ENCODE data around the gene MTHFD2. TPM values are rescaled to one million over a fixed set of nuclear protein-coding genes. Genes with fewer than 3 reads are reported as not detected.

The MTHFD2 gene
- 10 to 100 TPM; 13.2 to 57.7 (median 25.7) TPM for total RNA-seq

DNA sequence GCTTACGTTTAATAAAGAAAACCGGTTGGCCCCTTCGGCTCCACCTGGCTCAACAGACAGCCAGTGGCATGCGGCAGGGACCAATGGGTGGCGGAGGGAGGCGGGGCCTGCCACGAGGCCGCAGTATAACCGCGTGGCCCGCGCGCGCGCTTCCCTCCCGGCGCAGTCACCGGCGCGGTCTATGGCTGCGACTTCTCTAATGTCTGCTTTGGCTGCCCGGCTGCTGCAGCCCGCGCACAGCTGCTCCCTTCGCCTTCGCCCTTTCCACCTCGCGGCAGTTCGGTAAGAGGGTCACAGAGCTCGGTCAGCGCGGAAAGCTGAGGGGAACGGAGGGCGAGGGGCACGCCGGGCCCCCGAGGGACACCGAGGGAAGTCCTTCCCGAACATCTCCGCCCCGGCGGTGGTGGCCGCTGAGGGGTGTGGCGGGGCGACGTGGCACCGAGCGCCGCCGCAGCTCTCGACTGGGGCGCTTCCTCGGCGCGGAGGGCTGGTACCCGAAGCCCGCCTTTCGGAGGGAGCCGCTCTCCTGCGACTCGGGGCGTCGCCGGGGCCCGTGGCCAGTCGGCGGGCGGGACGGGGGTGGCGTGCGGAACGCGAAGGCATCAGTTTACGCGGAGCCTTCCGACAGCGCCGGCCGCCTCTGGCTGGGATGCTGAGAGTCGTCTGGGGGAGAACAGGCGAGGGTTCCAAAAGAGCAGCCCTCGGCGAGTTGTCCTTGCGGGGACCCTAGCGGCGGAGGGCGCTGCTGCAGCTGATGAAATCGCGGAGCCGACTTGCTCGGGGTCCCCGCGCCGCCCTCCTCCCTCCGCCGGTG is at the start of gene MTHFD2:
Gene MTHFD2, plus strand, starts transcription at position 155 of the 814 bp plus-strand sequence. Its CDS starts 27 bp downstream, at position 182.
- Histone ChIP-seq H3K27ac (peak within 1 kb of the TSS; percentile 33 to 90 (median 88)), H3K4me3 (peak within 1 kb of the TSS; percentile 54 to 91 (median 88)), H3K4me1 (peaks cover 0 to 43% (median 7%) of the 10 kb centered on the region in 4 donors), H3K36me3 (no peaks in the 10 kb centered on the region), H3K9me3 (no peaks in the 10 kb centered on the region), H3K27me3 (no peaks in the 10 kb centered on the region)
- TF ChIP-seq, protein P1, sequence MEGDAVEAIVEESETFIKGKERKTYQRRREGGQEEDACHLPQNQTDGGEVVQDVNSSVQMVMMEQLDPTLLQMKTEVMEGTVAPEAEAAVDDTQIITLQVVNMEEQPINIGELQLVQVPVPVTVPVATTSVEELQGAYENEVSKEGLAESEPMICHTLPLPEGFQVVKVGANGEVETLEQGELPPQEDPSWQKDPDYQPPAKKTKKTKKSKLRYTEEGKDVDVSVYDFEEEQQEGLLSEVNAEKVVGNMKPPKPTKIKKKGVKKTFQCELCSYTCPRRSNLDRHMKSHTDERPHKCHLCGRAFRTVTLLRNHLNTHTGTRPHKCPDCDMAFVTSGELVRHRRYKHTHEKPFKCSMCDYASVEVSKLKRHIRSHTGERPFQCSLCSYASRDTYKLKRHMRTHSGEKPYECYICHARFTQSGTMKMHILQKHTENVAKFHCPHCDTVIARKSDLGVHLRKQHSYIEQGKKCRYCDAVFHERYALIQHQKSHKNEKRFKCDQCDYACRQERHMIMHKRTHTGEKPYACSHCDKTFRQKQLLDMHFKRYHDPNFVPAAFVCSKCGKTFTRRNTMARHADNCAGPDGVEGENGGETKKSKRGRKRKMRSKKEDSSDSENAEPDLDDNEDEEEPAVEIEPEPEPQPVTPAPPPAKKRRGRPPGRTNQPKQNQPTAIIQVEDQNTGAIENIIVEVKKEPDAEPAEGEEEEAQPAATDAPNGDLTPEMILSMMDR (IDR thresholded peaks at IDR 0.05) = peak; percentile 71 to 92 (median 80)
- TF ChIP-seq EP300 (IDR thresholded peaks at IDR 0.05) (peak in 1 of 2 donors; percentile 78), POLR2A (IDR thresholded peaks at IDR 0.05) (peak in 1 of 2 donors; percentile 32)
- 1 to 2% methylated on average over 38 to 70 of the region's 96 CpGs for WGBS, 2 donors
- peak; percentile 64 to 78 for DNase-seq (ENCODE audit: low spot score in 2 of 2)

DNA sequence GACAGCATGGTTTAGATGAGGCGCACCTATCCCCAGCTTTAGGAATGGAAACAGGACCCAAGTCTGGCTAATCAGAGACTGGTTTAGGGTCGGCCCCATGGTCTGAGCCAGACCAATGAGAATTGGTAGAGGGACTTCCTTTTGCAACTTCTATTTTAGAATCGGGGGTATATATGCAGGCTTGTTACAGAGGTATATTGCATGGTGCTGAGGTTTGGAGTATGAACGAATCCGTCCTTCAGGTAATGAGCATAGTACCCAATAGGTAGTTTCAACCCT is 49.2 kb upstream of the MTHFD2 start:
- Histone ChIP-seq H3K4me1 (peaks cover 0 to 32% (median 18%) of the 10 kb centered on the region in 4 donors), H3K9me3 (no peaks in the 10 kb centered on the region), H3K27me3 (no peaks in the 10 kb centered on the region), H3K27ac (no peak overlapping the region), H3K4me3 (no peak overlapping the region), H3K36me3 (peaks cover 0 to 22% (median 0%) of the 10 kb centered on the region in 3 donors)
- no peak for DNase-seq (ENCODE audit: low spot score in 2 of 2)
- TF ChIP-seq EP300 (IDR thresholded peaks at IDR 0.05) (no peak), POLR2A (IDR thresholded peaks at IDR 0.05) (no peak)
- TF ChIP-seq, protein P1 (IDR thresholded peaks at IDR 0.05) = no peak
- 94 to 96% methylated on average over 5 of the region's 5 CpGs for WGBS, 2 donors

DNA sequence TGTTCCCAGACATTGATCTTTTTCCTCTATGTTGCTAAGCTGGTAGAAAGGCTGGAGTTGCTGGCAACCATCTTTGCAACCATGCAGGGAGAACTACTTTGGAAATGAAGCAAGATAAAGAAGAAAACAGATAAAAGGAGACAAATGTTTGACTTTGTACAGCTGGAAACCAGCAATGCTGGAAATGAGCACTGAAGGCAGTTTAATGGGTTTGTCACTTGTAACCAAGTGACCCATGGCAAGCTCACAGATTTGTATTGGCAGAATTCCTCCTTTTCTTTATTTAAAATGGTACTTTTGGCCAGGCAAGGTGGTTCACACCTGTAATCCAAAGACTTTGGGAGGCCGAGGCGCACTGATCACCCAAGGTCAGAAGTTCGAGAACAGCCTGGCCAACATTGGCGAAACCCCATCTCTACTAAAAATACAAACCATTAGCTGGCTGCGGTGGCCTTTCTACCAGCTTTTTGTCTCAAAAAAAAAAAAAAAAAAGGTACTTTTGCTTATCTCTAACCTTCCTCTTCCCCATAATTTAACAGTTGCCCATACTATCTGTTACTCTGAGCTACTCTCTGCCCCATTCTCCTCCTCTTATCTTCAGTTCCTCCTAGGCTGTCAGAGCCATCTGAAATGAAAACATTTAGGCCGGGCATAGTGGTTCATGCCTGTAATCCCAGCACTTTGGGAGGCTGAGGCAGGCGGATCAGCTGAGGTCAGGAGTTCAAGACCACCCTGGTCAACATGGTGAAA is 48.7 kb upstream of the MTHFD2 start:
- Histone ChIP-seq H3K36me3 (peaks cover 0 to 22% (median 0%) of the 10 kb centered on the region in 3 donors), H3K27me3 (no peaks in the 10 kb centered on the region), H3K27ac (no peak overlapping the region), H3K4me3 (no peak overlapping the region), H3K4me1 (peaks cover 0 to 32% (median 18%) of the 10 kb centered on the region in 4 donors), H3K9me3 (no peaks in the 10 kb centered on the region)
- TF ChIP-seq, protein P1 (IDR thresholded peaks at IDR 0.05) = no peak
- TF ChIP-seq EP300 (IDR thresholded peaks at IDR 0.05) (no peak), POLR2A (IDR thresholded peaks at IDR 0.05) (no peak)
- DNase-seq (ENCODE audit: low spot score in 2 of 2) = no peak
- WGBS, 2 donors = 91 to 94% methylated on average over 7 of the region's 7 CpGs

DNA sequence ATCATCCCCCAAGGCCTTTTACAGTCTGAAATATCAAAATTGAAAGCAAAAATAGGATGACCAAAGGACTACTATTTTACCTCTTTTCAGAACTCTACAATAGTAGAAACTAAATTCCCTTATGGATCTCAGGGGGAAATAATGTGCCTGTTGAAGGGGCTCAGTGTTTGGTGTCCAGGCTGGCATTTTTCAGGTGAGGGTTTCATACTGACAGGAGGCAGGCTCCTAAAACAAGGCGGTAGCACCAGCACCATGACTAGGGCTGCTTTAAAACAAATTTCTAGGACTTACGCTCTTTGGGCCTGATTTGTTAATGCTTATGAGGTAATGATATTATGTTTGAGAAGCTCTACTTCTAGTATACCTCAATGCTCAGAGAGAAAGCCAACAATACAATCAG is 45.5 kb upstream of the MTHFD2 start:
- Histone ChIP-seq H3K27ac (no peak overlapping the region), H3K4me3 (no peak overlapping the region), H3K27me3 (no peaks in the 10 kb centered on the region), H3K9me3 (no peaks in the 10 kb centered on the region), H3K36me3 (peaks cover 0 to 51% (median 5%) of the 10 kb centered on the region in 3 donors), H3K4me1 (peaks cover 0 to 10% (median 7%) of the 10 kb centered on the region in 4 donors)
- TF ChIP-seq, protein P1 (IDR thresholded peaks at IDR 0.05) = no peak
- TF ChIP-seq POLR2A (IDR thresholded peaks at IDR 0.05) (no peak), EP300 (IDR thresholded peaks at IDR 0.05) (no peak)
- 81 to 100% methylated on average over 2 of the region's 2 CpGs for WGBS, 2 donors
- DNase-seq (ENCODE audit: low spot score in 2 of 2) = no peak

DNA sequence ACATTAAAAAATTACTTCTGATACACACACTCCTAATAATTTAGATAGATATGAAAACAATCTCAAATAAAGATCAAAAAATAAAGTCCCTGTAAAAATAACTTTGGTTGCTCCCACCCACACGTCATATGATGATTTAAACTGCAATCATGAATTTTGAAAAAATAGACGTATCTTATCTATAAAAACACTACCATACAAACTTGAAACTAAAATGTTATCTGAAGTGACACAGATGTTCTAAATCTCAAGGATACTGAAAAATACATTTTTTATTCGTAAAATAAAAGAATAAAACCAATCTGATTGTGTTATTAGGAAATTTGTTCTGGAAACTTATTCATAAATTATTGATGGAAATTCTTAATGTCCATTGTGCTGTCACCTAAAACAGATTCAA is 42.6 kb upstream of the MTHFD2 start:
- no peaks in the 10 kb centered on the region for H3K4me1 ChIP-seq
- no peaks in the 10 kb centered on the region for H3K9me3 ChIP-seq
- H3K36me3 ChIP-seq = peaks cover 5 to 80% (median 13%) of the 10 kb centered on the region in 3 donors
- no peak overlapping the region for H3K4me3 ChIP-seq
- no peak overlapping the region for H3K27ac ChIP-seq
- H3K27me3 ChIP-seq = no peaks in the 10 kb centered on the region
- TF ChIP-seq POLR2A (IDR thresholded peaks at IDR 0.05) = no peak
- TF ChIP-seq, protein P1 (IDR thresholded peaks at IDR 0.05) = no peak
- no peak for TF ChIP-seq EP300 (IDR thresholded peaks at IDR 0.05)
- 84 to 85% methylated on average over 3 of the region's 3 CpGs for WGBS, 2 donors
- no peak for DNase-seq (ENCODE audit: low spot score in 2 of 2)

All from tibial nerve (tissue), 4 donors.